KOPT-K1 (cell line): ENCODE measurements around the gene KCNJ1.

Experiments used
- H3K27ac ChIP-seq: fragments of 200-600 bp; sonication (generic); 2 replicates; pipeline ENCODE4 v1.5.1; 2016; ENCODE audit warnings: antibody characterized with exemption, mild to moderate bottlenecking, low read depth, low read length; ENCODE audit not compliant: poor library complexity, severe bottlenecking
- H3K36me3 ChIP-seq: fragments of 200-600 bp; sonication (generic); 2 replicates; pipeline ENCODE4 v1.5.1; 2017; ENCODE audit warnings: antibody characterized with exemption, mild to moderate bottlenecking, low read length, moderate library complexity; ENCODE audit not compliant: insufficient read depth
- H3K9me3 ChIP-seq: fragments of 200-600 bp; sonication (generic); 2 replicates; pipeline ENCODE4 v1.5.1; 2017; ENCODE audit warnings: antibody characterized with exemption, low read length, mild to moderate bottlenecking; ENCODE audit not compliant: insufficient read depth, poor library complexity, severe bottlenecking

KCNJ1 gene

GRCh38 chr11:128856241-128856640 lies 10.9 kb downstream of the KCNJ1 start:
- Histone ChIP-seq H3K27ac (no peak overlapping the region), H3K9me3 (no peaks in the 10 kb centered on the region), H3K36me3 (no peaks in the 10 kb centered on the region)

- no peaks in the 10 kb centered on the region for H3K9me3 ChIP-seq
- no peaks in the 10 kb centered on the region for H3K36me3 ChIP-seq
- H3K27ac ChIP-seq, result no peak overlapping the region
Observed at GRCh38 chr11:128854841-128855240, 12.3 kb downstream of the KCNJ1 start.

- no peaks in the 10 kb centered on the region for H3K36me3 ChIP-seq
- no peak overlapping the region for H3K27ac ChIP-seq
- no peaks in the 10 kb centered on the region for H3K9me3 ChIP-seq
Observed at GRCh38 chr11:128853559-128853958, 13.5 kb downstream of the KCNJ1 start.

- no peaks in the 10 kb centered on the region for H3K36me3 ChIP-seq
Observed at GRCh38 chr11:128852327-128853023, 14.6 kb downstream of the KCNJ1 start.

GRCh38 chr11:128848815-128849455 lies 18.2 kb downstream of the KCNJ1 start:
- Histone ChIP-seq H3K27ac (no peak overlapping the region), H3K9me3 (no peaks in the 10 kb centered on the region)

More at GRCh38 chr11:128852327-128853023, 14.6 kb downstream of the KCNJ1 start:
- Histone ChIP-seq H3K9me3 (no peaks in the 10 kb centered on the region), H3K27ac (no peak overlapping the region)

GRCh38 chr11:128846985-128847384 lies 20.1 kb downstream of the KCNJ1 start:
- Histone ChIP-seq H3K9me3 (no peaks in the 10 kb centered on the region), H3K36me3 (no peaks in the 10 kb centered on the region), H3K27ac (no peak overlapping the region)

More at GRCh38 chr11:128848815-128849455, 18.2 kb downstream of the KCNJ1 start:
- no peaks in the 10 kb centered on the region for H3K36me3 ChIP-seq

GRCh38 chr11:128845334-128845780 lies 21.7 kb downstream of the KCNJ1 start:
- H3K36me3 ChIP-seq, result no peaks in the 10 kb centered on the region

GRCh38 chr11:128843198-128843785 lies 23.8 kb downstream of the KCNJ1 start:
- no peaks in the 10 kb centered on the region for H3K9me3 ChIP-seq
- H3K27ac ChIP-seq, result no peak overlapping the region

More at GRCh38 chr11:128845334-128845780, 21.7 kb downstream of the KCNJ1 start:
- peak overlapping the region; percentile 17 for H3K27ac ChIP-seq
- H3K9me3 ChIP-seq, result no peaks in the 10 kb centered on the region

GRCh38 chr11:128841461-128842072 lies 25.5 kb downstream of the KCNJ1 start:
- H3K9me3 ChIP-seq, result no peaks in the 10 kb centered on the region
- H3K27ac ChIP-seq, result no peak overlapping the region
- no peaks in the 10 kb centered on the region for H3K36me3 ChIP-seq

More at GRCh38 chr11:128843198-128843785, 23.8 kb downstream of the KCNJ1 start:
- no peaks in the 10 kb centered on the region for H3K36me3 ChIP-seq

- Histone ChIP-seq H3K36me3 (no peaks in the 10 kb centered on the region), H3K9me3 (no peaks in the 10 kb centered on the region), H3K27ac (no peak overlapping the region)
Observed at GRCh38 chr11:128840783-128841182, 26.3 kb downstream of the KCNJ1 start.

- Histone ChIP-seq H3K27ac (no peak overlapping the region), H3K36me3 (no peaks in the 10 kb centered on the region), H3K9me3 (no peaks in the 10 kb centered on the region)
Observed at GRCh38 chr11:128840137-128840536, 27.0 kb downstream of the KCNJ1 start.

GRCh38 chr11:128839081-128839480 lies 28.0 kb downstream of the KCNJ1 start:
- Histone ChIP-seq H3K36me3 (no peaks in the 10 kb centered on the region), H3K9me3 (no peaks in the 10 kb centered on the region), H3K27ac (no peak overlapping the region)

- Histone ChIP-seq H3K36me3 (no peaks in the 10 kb centered on the region), H3K9me3 (no peaks in the 10 kb centered on the region), H3K27ac (no peak overlapping the region)
Observed at GRCh38 chr11:128837627-128838026, 29.5 kb downstream of the KCNJ1 start.

- no peaks in the 10 kb centered on the region for H3K36me3 ChIP-seq
- no peak overlapping the region for H3K27ac ChIP-seq
- no peaks in the 10 kb centered on the region for H3K9me3 ChIP-seq
Observed at GRCh38 chr11:128835741-128836430, 31.2 kb downstream of the KCNJ1 start.

GRCh38 chr11:128834157-128834556 lies 32.9 kb downstream of the KCNJ1 start:
- H3K27ac ChIP-seq, result no peak overlapping the region
- no peaks in the 10 kb centered on the region for H3K36me3 ChIP-seq
- H3K9me3 ChIP-seq, result no peaks in the 10 kb centered on the region
